GM11168 (cell line): Measurements from ENCODE around the gene FSTL4.
"Not testable (repeated sequence)": the region's sequence is repeated elsewhere in the genome, so short reads cannot be mapped to it uniquely, and the experiment has no call there.

Source experiments
- in situ Hi-C: fragments of 300-500 bp; cut with MboI; formaldehyde crosslinking; loops from one replicate; pipeline ENCODE4 v1.12.0; 2022; ENCODE audit warnings: low sequenced_read_pairs; ENCODE audit not compliant: unreplicated experiment

The FSTL4 gene

GRCh38 chr5:133461796-133462516 is 150.4 kb downstream of the FSTL4 start:
- in situ Hi-C loops, result no loop called here

- in situ Hi-C loops, result no loop called here
These were observed 152.1 kb downstream of the FSTL4 start for GRCh38 chr5:133460172-133460758.

DNA sequence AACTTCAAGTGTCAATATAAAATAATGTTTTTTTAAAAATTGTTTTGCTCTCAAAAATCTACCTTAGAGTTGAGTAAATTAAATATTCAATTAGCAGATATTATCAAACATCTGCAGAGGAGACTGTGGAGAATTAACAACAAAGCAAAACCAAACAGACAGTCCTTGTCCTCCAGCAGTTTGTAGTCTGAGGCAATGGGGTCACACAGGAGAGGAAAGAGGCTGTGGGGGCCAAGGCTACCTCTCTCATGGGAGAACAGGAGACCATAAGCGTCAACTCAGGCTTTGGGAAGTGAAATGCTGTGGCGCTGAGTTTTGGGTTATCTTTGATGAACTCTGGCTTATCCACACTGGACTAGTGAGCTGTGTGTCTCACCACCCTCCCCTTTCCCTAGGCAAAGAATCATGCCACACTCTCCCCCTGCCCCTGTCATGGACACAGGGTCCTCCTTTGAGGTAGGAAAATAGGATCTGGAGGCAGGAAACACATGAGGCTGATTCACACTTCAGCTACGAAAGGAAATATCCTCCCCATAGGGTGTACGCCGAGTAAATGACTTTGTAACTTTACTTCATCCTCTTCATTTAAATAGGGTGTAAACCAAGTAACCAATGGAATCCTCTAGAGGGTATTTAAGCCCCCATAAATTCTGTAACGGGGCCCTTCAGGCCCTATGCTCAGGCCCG is 152.7 kb downstream of the FSTL4 start:
- in situ Hi-C loops, result no loop called here

GRCh38 chr5:133458435-133458834 is 153.9 kb downstream of the FSTL4 start:
- in situ Hi-C loops, result no loop called here

- in situ Hi-C loops, result no loop called here
These were observed 154.6 kb downstream of the FSTL4 start for GRCh38 chr5:133457439-133458355.

GRCh38 chr5:133456933-133457402 is 155.4 kb downstream of the FSTL4 start:
- in situ Hi-C loops, result no loop called here

GRCh38 chr5:133455676-133456075 is 156.7 kb downstream of the FSTL4 start:
- in situ Hi-C loops, result no loop called here

GRCh38 chr5:133454442-133454841 is 157.9 kb downstream of the FSTL4 start:
- in situ Hi-C loops, result no loop called here

DNA sequence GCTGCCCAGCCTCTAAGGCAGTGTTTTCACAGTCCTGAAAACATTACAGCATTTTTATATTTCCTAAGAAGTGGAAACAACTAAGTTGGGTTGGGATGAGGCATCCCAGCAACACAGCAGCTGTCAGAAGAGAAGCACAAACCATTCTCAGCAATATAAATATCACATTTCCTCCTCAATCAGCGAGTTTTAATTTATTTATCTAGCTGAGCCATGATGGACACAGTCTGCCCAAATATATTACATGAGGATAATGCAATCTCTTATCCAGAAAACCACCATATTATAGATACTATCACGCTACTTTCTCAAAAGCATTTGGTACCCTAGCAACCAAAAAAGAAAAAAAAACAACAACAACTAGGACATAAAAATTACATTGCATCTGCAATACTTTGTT is 158.5 kb downstream of the FSTL4 start:
- in situ Hi-C loops, result no loop called here

GRCh38 chr5:133453084-133453780 is 159.1 kb downstream of the FSTL4 start:
- in situ Hi-C loops, result no loop called here

- in situ Hi-C loops, result no loop called here
These were observed 160.4 kb downstream of the FSTL4 start for GRCh38 chr5:133451926-133452325.

DNA sequence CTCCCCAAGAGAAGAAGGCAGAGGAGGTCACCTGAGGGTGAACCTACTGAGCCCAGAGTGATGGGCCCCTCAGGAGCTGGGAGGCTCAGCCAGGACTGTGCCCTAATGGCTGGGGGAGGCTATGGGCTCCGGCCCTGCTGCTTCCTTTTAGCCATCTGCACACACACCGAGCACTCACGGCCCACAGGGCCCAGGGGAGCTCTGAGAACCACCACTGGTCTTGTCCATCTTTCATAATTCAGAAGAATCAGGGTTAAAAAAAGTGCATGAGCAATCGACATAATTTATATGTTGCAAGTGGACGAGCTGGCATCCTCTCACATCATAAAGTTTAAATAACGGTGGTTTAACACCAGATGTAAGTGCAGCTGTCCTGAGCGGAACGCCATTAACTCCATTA is 162.1 kb downstream of the FSTL4 start:
- in situ Hi-C loops, result no loop called here

GRCh38 chr5:133449181-133449580 is 163.2 kb downstream of the FSTL4 start:
- in situ Hi-C loops, result no loop called here

GRCh38 chr5:133446440-133446839 is 165.9 kb downstream of the FSTL4 start:
- in situ Hi-C loops, result no loop called here

DNA sequence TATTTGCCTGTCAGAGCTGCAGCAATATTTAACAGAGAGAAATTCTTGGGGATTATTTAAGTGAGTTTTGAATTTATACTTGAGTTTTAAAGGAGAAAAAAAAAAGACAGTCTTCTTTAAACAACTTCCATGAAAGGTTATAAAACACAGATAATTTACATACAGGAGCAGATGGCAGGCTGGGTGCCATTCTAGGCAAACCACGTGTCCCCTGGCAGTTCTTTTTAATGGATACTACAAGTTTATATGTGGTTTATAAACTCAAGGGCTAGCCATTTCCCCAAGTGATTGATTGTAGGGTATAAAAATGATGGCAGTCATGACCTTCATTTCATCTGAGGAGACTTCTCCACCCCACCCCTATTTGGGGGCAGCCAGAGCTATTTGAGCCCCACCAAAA is 166.6 kb downstream of the FSTL4 start:
- in situ Hi-C loops, result no loop called here

- in situ Hi-C loops, result not testable (repeated sequence)
These were observed 167.1 kb downstream of the FSTL4 start for GRCh38 chr5:133445204-133445603.

GRCh38 chr5:133444711-133445110 is 167.6 kb downstream of the FSTL4 start:
- in situ Hi-C loops, result no loop called here

DNA sequence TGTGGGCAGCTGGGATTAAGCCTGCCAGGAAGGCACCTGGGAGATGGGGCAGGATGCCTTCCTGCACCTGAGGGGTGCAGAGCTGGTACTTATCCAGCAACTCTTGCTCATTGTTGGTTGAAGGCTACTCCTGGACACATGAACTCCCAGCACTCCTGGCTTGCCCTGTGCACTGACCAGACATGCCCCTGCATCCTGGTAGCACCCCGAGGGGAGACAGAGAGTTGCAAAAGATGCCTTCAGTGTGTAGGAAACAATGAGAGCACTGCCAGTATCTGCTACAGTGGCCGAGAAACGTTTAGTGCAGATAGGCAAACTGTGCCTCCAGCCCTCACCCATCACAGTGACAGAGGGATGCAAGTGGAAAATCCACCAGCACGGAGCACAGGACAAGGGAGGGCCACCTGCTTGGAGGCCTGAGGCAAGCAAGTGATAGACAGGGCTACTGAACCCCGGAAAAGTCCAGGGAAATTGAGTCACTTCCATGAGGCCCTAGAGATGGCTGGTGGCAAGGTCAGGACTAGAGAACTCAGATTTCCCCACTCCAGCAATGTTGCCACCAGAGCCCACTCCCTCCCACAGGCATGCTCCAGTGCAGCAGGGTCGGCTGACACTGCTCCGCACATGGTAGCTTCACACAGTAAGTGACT is 171.1 kb downstream of the FSTL4 start:
- in situ Hi-C loops, result no loop called here

DNA sequence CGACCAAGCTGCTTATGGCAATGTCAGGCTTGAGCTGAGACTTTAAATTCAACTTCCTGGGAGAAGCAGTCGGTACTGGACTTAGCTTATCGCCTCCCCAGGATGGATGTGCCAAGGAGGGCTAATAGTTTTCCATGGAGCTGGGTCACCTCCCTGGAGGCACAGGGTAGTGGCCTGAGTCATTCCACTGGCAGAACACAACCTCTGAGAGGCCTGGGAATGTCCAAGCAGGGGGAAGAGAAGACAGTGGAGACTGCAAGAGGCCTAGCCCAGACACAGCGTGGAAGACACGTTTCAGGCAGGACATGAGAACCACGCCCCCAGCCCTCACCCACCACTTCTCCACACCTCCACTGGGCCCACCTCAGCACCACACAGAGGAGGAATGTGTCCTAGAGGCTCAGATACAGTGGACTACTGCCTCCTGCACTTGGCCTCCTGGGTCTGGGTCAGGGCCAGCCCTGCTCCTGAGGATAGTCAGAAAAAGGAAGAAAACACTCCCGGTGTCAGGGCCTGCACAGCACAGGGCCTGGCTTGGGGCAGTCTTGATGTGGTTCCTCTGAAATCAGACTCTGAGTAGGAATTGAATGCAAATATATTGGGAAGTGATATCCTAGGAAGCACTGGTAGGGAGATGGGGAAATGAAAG is 171.8 kb downstream of the FSTL4 start:
- in situ Hi-C loops, result no loop called here
